Activated CD8-positive, alpha-beta memory T cell treated with anti-CD3 and anti-CD28 coated beads, Interleukin-2, amount 50 U/mL, for 1 hour (primary cell): Measurements from ENCODE around the gene BROX.
"Not testable (repeated sequence)": the region's sequence is repeated elsewhere in the genome, so short reads cannot be mapped to it uniquely, and the experiment has no call there.

Experiments
- DNase-seq: peaks from one replicate; pipeline ENCODE4 v3.0.0-alpha.2; 2020; ENCODE audit errors: extremely low read depth

BROX gene

GRCh38 chr1:222712253-222713090, at the start of gene BROX, which contains the start of gene AIDA:
Gene BROX (plus strand): TSS chr1:222712564. CDS start chr1:222715700, 3,136 bp downstream.
Gene AIDA (minus strand): TSS chr1:222712491. CDS start chr1:222712317, 174 bp downstream.
- DNase-seq: peak; percentile 70

- DNase-seq: no peak
Observed at GRCh38 chr1:222663431-222663934, 48.9 kb upstream of the BROX start.

GRCh38 chr1:222665964-222666363, 46.4 kb upstream of the BROX start:
- no peak for DNase-seq

- DNase-seq: not testable (repeated sequence)
Observed at GRCh38 chr1:222668184-222668583, 44.2 kb upstream of the BROX start.

- DNase-seq: not testable (repeated sequence)
Observed at GRCh38 chr1:222669107-222669506, 43.3 kb upstream of the BROX start.

- no peak for DNase-seq
Observed at GRCh38 chr1:222670110-222670509, 42.3 kb upstream of the BROX start.

- no peak for DNase-seq
Observed at GRCh38 chr1:222680080-222680479, 32.3 kb upstream of the BROX start.

GRCh38 chr1:222691016-222691415, 21.3 kb upstream of the BROX start:
- no peak for DNase-seq

- no peak for DNase-seq
Observed at GRCh38 chr1:222694927-222695326, 17.4 kb upstream of the BROX start.

- no peak for DNase-seq
Observed at GRCh38 chr1:222696741-222697140, 15.6 kb upstream of the BROX start.

GRCh38 chr1:222697203-222697602, 15.2 kb upstream of the BROX start:
- DNase-seq: no peak

- no peak for DNase-seq
Observed at GRCh38 chr1:222697826-222698225, 14.5 kb upstream of the BROX start.

GRCh38 chr1:222702210-222702609, 10.2 kb upstream of the BROX start:
- DNase-seq: no peak

GRCh38 chr1:222704260-222704659, 8.1 kb upstream of the BROX start:
- no peak for DNase-seq

GRCh38 chr1:222706815-222707214, 5.5 kb upstream of the BROX start:
- no peak for DNase-seq

GRCh38 chr1:222709700-222710153, 2.6 kb upstream of the BROX start:
- no peak for DNase-seq

- peak; percentile 23 for DNase-seq
Observed at GRCh38 chr1:222711319-222712252, 778 bp upstream of the BROX start.

- peak; percentile 87 for DNase-seq
Observed at GRCh38 chr1:222713091-222713961, 962 bp downstream of the BROX start.

GRCh38 chr1:222716393-222716792, 4.0 kb downstream of the BROX start:
- DNase-seq: no peak

GRCh38 chr1:222728746-222729145, 16.4 kb downstream of the BROX start:
- no peak for DNase-seq

- DNase-seq: no peak
Observed at GRCh38 chr1:222730866-222731265, 18.5 kb downstream of the BROX start.
